ENCODE results near the gene FAM209B. TPM values are rescaled to one million over a fixed set of nuclear protein-coding genes. Genes with fewer than 3 reads are reported as not detected.
"Not testable (repeated sequence)": the region's sequence is repeated elsewhere in the genome, so short reads cannot be mapped to it uniquely, and the experiment has no call there.

The FAM209B gene, protein sequence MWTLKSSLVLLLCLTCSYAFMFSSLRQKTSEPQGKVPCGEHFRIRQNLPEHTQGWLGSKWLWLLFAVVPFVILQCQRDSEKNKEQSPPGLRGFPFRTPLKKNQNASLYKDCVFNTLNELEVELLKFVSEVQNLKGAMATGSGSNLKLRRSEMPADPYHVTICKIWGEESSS
- not detected in 2 replicates for total RNA-seq (2014; rRNA removed; shearing (Covaris generic))
- polyA plus RNA-seq (2015; cell fraction: cytosol; rRNA removed) = 0.32 TPM in 1 of 2 replicates, not detected in the other
- polyA plus RNA-seq (2015; cell fraction: nucleus; rRNA removed) = 1.4 TPM in 1 of 2 replicates, not detected in the other

DNA sequence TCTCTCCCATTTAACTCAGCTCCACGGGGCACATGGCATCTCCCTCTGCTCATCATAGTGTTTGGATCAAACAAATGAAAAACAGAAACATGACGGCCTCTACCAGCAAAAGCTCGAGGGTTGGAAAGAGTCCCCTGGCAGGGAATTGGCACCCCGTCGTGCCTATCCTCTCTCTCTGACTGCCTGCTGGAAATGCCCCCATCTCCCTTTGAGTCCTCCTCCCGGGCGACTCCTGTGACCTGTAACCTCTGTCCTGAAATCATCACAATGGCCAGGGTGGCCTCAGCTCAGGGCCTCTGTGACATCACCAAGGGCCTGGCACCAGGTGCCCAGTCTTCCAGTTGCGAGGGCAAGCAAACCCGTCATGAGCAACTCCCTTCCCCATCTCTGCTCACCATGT lies at the start of gene FAM209B:
Gene FAM209B (plus strand): TSS at position 301 of the 400 bp plus-strand sequence. CDS start 96 bp downstream, at position 397.
- DNase-seq (ENCODE audit: low read depth, low spot score); in situ Hi-C loops (cut with HindIII; ENCODE audit: low pct_unique_long_range_greater_than_20kb, low sequenced_read_pairs): not testable (repeated sequence)

DNA sequence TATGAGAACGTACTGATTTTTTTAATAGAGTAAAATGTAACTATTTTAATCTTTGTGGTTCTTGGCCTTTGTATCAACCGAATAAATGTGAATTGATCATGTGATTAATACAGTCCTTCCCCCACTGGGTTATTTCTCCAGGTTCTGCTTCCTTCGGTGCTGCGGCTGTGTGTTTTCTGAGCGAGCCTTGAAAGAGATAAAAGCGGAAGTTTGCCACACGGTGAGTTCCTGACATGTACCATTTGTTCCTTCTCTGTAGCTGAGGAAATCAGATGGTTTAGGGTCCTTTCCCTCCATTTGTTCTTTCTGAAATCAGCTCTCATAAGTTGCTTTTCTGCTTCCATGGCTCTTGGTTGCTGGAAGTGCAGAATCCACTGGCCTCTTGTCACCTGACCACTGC lies 49.1 kb upstream of the FAM209B start:
- in situ Hi-C loops (cut with HindIII; ENCODE audit: low pct_unique_long_range_greater_than_20kb, low sequenced_read_pairs) = no loop called here
- DNase-seq (ENCODE audit: low read depth, low spot score) = no peak

DNA sequence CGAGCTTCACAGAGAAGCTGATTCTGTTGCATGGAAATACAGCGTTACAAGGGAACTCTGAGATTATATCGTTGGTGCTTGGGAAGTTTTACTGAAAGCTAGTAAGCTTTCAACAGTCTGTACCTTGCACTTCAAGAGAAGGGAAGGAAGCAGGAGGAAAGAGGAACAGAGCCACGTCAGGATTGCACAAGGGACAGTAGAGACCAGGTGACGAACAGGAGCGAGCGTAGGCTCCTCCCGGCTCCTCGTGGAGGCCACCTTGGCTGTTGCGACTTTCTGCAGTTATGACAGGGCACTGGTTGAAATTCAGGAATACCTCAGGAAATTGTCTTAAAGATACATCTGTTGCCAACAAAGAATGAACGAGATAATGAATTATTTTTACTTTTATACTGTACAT lies 45.8 kb upstream of the FAM209B start:
- in situ Hi-C loops (cut with HindIII; ENCODE audit: low pct_unique_long_range_greater_than_20kb, low sequenced_read_pairs) = no loop called here
- no peak for DNase-seq (ENCODE audit: low read depth, low spot score)

DNA sequence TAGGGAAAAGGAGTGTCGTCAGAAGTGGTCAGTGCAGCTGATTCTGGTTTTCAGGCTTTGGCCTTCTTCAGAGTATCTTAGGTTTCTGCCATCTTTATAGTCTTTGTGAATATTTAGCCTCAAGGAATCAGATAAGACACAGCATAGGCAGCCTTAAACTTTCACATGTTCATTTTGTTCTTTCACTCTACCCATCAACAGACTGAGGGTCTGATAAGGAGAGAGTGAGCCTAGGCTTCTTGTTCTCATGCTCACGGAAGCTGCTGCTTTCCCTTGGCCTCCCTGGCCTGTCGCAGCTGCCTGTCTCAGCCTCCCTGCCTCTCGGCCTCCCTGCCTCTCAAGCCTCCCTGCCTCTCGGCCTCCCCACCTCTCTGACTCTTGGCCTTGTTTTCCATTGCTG lies 44.5 kb upstream of the FAM209B start:
- in situ Hi-C loops (cut with HindIII; ENCODE audit: low pct_unique_long_range_greater_than_20kb, low sequenced_read_pairs) = no loop called here
- DNase-seq (ENCODE audit: low read depth, low spot score) = no peak

DNA sequence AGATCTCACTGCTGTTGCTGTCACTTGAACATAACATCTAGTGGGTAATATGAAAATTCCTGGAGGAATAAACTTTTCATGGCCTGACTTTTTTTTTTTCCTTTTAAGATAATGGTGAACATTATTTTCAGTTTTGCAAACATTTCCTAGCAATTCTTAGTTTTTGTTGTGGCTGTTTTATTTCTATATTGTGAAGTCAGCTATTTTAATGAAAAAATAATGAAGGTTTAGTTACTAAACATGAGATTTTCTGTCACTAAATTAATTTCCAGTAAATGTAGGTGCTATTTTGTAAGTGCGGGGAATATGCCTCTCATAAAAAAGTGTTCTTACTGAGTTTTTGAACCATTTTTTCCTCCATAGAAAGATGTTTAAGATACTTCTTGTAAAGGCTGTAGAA lies 31.9 kb upstream of the FAM209B start:
- in situ Hi-C loops (cut with HindIII; ENCODE audit: low pct_unique_long_range_greater_than_20kb, low sequenced_read_pairs) = no loop called here
- no peak for DNase-seq (ENCODE audit: low read depth, low spot score)

DNA sequence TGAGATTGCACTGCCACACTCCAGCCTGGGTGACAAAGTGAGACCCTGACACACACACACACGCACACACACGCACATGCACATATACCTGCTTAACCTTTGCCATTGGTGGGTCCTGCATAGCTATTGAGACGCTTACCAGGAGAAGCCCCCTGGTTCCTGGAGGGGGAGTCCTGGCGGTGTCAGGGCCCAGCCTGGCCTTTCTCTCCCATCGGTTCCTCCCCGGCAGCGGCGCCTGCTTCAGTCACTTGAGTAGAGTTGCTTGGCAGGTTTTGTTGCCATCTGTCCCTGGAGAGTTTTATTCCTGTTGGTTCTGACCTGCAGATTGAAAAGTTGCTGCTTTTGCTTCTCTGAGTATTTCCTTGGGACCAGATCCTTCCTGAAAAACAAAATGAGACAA lies 29.1 kb upstream of the FAM209B start:
- no peak for DNase-seq (ENCODE audit: low read depth, low spot score)
- in situ Hi-C loops (cut with HindIII; ENCODE audit: low pct_unique_long_range_greater_than_20kb, low sequenced_read_pairs) = no loop called here

DNA sequence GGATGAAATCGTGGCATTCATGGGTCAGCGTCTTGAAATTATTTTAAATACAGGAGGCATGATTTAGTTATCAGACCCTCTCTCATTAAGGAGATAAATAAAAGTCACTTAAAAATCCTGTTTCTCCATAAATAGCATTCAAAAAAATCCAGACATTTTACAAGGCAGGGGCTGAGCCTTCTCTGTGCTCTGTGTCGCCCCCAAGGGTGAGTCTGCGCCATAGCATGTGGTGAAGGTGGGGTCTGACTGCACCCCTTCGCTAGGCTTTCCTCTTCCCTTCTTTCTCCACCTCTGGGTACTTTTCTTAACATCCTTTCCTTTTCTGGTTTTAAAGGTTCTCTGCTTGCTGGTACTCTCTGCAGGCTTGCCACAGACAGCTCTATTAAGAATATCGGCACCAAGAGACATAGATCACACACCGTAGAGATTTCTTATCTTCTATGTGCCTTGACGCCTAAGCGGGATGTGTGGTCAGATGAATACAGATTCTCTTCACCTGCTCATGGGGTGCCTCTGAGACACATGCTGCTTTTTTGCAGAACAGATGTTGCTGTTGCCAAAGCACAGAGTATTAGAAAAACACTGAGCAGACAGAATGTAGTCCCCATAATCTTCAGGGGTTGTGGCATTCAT lies 28.6 kb upstream of the FAM209B start:
- DNase-seq (ENCODE audit: low read depth, low spot score) = peak; percentile 32
- in situ Hi-C loops (cut with HindIII; ENCODE audit: low pct_unique_long_range_greater_than_20kb, low sequenced_read_pairs) = no loop called here

DNA sequence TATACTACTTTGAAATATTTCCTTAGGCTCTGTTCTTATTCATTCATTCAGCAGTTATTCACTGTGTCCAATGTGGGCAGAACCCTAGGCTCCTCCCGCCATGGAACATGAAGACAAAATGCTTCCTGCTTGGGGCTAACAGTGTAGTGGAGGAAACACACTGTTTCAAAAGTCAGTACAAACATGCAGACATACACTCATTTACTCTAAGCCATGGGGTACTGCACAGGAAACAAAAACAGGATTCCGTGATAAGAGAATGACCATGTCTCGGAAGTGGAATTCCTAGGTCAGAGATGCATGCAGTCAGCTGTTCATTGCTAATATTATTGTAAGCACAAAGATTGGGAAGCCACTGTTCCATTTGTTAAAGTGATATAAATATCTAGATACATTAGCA lies 26.9 kb upstream of the FAM209B start:
- no peak for DNase-seq (ENCODE audit: low read depth, low spot score)
- in situ Hi-C loops (cut with HindIII; ENCODE audit: low pct_unique_long_range_greater_than_20kb, low sequenced_read_pairs) = no loop called here

DNA sequence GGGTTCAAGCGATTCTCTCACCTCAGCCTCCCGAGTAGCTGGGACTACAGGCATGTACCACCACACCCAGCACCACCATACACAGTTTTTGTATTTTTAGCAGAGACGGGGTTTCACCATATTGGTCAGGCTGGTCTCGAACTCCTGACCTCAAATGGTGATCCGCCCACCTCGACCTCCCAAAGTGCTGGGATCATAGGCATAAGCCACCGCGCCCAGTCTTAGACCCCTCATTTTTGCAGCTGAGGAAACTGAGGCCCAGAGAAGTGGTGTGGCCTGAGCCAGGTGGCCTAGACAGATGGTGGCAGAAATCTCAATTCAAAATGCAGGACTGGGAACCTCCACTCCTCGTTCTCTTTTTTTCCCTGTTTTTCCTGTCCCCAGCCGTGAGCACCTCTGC lies 21.1 kb upstream of the FAM209B start:
- in situ Hi-C loops (cut with HindIII; ENCODE audit: low pct_unique_long_range_greater_than_20kb, low sequenced_read_pairs) = no loop called here

DNA sequence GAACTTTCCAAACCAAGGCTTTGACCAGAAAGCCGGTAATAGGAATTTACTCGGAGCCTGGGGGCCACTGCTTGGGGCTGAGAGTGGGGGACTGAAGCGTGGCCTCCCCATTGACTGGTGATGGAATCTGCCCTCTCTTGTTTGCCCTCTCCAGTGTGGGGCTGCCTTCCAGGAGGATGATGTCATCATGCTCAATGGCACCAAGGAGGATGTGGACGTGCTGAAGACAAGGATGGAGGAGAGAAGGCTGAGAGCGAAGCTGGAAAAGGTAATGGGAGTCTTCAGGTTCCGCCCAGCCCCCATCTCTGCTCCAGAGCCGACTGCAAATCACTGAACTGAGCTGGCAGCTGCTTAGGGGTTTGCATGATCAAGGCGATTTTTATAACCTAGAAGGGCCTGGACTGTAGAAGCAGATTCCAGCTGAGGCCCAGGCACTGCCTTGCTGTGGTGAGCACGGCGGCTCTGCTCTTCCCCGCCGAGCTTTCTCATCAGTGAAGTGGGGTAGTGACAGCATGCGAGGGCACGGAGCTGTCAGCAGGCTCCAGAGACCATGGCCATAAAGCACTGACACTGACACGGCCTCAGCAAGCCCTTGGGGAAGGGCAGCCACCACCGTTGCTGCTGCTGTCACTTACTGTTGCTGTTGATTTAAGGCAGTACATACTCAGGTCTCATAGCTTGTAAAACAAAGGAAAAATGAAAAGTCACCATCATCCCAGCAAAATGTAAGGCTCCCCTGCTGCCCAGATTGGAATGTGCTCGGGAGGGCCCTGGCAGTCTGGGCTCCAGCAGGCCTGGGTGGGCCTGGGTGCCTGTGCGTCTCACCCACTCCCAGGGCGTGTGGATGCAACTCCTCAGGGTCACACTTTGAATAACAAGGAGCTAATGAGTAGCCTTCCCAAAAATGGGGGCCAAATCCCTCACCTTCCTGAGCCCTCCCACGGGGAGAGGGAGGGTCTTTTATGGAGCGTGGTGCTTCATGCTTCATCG lies 19.6 kb upstream of the FAM209B start:
- DNase-seq (ENCODE audit: low read depth, low spot score) = no peak
- in situ Hi-C loops (cut with HindIII; ENCODE audit: low pct_unique_long_range_greater_than_20kb, low sequenced_read_pairs) = no loop called here

More for the DNA sequence above, 21.1 kb upstream of the FAM209B start:
- DNase-seq (ENCODE audit: low read depth, low spot score) = no peak

DNA sequence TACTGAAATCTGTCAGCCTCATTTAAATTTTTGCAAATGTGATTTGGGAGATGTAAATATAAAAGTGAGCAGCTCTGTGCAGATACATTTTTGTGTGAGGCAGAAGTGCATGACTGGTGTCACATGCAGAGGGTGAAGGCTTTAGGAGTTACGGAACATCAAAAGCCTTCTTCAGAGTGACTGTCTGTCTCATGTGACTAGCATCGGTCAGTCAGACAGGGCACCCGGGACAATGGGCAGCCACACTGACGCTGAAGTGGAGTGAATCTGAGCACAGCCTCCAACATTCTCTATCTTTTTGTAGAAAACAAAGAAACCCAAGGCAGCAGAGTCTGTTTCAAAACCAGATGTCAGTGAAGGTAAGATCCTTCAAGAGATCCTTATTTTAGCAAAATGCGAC lies 16.4 kb upstream of the FAM209B start:
- in situ Hi-C loops (cut with HindIII; ENCODE audit: low pct_unique_long_range_greater_than_20kb, low sequenced_read_pairs) = no loop called here
- peak; percentile 79 for DNase-seq (ENCODE audit: low read depth, low spot score)

DNA sequence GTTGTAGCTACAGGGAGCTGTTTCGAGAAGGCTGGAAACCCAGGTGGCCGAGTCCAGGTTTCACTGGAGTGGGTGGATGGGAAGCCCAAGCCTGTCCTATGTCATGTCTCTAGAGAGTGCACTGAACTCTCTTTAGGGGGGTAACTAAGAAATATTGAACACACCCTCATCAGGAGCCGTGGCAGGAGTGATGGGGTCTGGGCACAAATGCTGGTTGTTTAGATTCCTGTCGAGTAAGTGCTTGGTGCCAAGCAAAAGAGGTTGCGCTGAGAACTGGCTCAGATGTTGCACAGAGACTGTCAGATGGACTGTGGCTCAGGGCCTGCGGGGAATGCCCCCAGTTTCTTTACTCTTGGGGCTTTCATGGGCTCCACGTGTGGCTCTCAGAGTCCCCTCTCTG lies 15.8 kb upstream of the FAM209B start:
- DNase-seq (ENCODE audit: low read depth, low spot score) = no peak
- in situ Hi-C loops (cut with HindIII; ENCODE audit: low pct_unique_long_range_greater_than_20kb, low sequenced_read_pairs) = no loop called here

DNA sequence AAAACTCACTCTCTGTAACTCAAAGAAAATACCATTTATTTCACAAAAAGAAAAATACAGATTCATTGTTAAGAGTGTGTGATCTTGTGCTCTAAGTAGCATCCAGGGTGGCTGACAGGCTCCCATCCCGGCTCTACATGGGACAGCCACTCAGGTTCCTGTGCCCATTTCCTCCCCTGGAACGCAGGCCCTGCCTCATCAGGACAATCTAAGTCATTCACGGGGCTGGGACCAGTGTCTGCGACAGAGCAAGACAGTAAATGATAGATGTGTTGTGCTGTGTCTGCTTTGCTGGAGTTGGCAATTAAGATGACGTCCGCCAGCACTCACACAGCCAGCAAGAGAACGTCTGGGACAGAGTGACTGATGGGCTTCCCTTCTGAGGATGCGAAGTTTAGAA lies 15.4 kb upstream of the FAM209B start:
- no peak for DNase-seq (ENCODE audit: low read depth, low spot score)
- in situ Hi-C loops (cut with HindIII; ENCODE audit: low pct_unique_long_range_greater_than_20kb, low sequenced_read_pairs) = no loop called here

DNA sequence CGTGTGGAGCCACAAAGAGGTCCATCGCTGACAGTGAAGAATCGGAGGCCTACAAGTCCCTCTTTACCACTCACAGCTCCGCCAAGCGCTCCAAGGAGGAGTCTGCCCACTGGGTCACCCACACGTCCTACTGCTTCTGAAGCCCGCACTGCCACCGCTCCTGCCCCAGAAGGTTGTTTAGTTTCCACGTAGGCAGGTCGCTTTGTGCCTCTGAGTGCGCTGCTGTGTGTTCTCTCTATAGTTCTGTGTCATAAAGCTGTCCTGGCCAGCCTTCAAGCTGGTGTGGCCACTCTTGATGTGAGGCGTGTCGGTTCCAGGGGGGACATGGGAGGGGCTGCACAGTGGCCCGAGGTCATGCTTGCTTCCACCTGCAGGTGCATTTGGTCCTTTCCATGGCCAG lies 14.9 kb upstream of the FAM209B start:
- in situ Hi-C loops (cut with HindIII; ENCODE audit: low pct_unique_long_range_greater_than_20kb, low sequenced_read_pairs) = no loop called here
- no peak for DNase-seq (ENCODE audit: low read depth, low spot score)

DNA sequence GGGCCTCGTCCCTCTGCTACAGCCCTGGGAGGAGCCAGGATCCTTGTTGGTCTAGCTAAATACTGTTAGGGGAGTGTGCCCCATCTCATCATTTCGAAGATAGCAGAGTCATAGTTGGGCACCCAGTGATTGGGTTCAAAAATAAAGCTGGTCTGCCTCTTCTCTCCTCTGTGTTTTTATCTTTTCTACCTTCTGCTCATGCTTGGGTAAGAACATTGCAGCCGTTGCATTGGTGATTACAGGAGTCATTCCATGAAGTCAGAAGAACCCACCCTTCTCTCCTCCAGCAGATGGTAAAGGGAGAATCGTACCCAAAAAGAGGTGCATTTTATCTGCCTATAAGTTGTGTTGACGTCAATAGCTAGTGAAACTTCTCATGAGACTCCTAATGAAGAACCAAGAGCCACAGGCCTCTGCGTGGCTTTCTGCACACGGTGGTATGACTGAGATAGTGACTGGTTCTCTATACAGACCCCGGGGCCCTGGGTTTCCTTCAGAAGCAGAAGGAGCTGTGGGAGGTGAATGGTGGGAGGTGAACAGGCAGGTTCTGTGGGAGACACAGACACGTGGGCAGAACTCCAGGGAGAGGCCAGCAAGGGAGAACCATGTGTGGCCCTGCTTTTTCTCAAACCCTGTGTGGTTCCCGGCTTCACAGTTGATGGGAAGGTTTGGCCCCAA lies 14.2 kb upstream of the FAM209B start:
- in situ Hi-C loops (cut with HindIII; ENCODE audit: low pct_unique_long_range_greater_than_20kb, low sequenced_read_pairs) = no loop called here
- no peak for DNase-seq (ENCODE audit: low read depth, low spot score)

DNA sequence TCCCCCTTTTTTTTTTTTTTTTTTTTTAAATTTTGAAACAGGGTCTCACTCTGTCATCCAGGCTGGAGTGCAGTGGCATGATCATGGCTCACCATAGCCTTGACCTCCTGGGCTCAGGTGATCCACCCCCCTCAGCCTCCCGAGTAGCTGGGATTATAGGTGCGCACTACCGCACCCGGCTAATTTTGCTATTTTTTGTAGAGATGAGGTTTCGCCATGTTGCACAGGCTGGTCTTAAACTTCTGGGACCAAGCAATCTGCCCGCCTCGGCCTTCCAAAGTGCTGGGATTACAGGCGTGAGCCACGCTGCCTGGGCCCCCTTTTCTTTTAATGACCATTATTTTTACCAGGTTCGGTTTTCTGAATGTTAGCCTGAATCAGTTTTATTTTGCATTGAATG lies 13.5 kb upstream of the FAM209B start:
- in situ Hi-C loops (cut with HindIII; ENCODE audit: low pct_unique_long_range_greater_than_20kb, low sequenced_read_pairs) = no loop called here
- no peak for DNase-seq (ENCODE audit: low read depth, low spot score)

DNA sequence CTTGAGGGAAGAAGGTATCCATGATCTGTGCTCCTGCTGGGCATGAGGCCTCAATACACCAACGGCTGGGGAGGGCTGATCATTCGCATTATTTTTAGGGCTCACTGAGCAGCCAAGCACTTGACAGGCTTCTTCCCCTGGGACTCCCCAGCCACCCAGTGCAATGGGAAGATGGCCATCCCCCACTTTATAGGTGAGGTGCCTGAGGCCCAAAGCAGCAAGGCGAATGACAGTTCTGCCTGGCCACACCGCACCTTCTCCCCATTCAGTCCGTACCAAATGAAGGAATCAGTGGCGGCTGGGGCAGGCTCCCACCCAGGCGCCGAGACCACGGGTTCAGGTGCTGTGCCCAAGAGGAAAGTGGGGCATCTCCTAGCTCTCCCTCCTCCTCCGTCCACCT lies 12.9 kb upstream of the FAM209B start:
- DNase-seq (ENCODE audit: low read depth, low spot score) = no peak
- in situ Hi-C loops (cut with HindIII; ENCODE audit: low pct_unique_long_range_greater_than_20kb, low sequenced_read_pairs) = no loop called here

Data from SK-MEL-5 (cell line).